ENCODE results near the gene POLA2. TPM values are rescaled to one million over a fixed set of nuclear protein-coding genes. Genes with fewer than 3 reads are reported as not detected.
"Not testable (repeated sequence)": the region's sequence is repeated elsewhere in the genome, so short reads cannot be mapped to it uniquely, and the experiment has no call there.

Gene POLA2
- polyA plus RNA-seq, 1 experiment, result 11.8 TPM

DNA sequence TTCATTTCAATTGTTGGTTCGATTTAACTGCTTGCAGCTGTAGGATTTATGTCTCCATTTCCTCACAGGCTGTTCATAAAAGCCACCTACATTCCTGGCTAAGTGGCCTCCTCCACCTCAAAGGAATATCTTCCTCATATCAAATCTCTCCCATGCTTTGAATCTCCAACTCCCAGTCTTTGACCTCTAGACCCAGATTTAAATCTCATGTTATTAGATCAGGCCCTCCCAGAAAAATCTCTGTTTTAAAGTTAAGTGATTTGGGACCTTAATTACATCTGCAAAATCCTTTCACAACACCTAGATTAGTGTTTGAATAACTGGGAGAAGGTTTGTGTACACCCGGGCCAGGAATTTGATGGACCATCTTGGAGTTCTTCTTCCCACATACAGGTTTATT, 33.9 kb upstream of the POLA2 start:
- ChIA-PET POLR2A (no interaction called here), CTCF (interaction anchor here (0.8 to 5.6 kb wide), 3 partner anchors 22 to 101 kb away, joined by 4 to 40 read pairs (median 27); no protein-coding TSS in a partner anchor)
- H3K4me3 ChIP-seq (ENCODE audit: low read depth, low read length), result no peak overlapping the region
- DNase-seq (ENCODE audit: low read depth), result no peak
- no peaks in the 10 kb centered on the region for H3K27me3 ChIP-seq (ENCODE audit: control insufficient read depth, insufficient read depth, low read length)
- no peak for TF ChIP-seq CTCF (IDR thresholded peaks at IDR 0.05; ENCODE audit: insufficient read depth, low read depth, low read length)
- peaks cover 2% of the 10 kb centered on the region; the same call in 1 of the 2 replicates for H3K36me3 ChIP-seq (ENCODE audit: control insufficient read depth, insufficient read depth, low read length)

GRCh38 chr11:65236194-65237059, 25.3 kb upstream of the POLA2 start:
- POLR2A ChIA-PET, result no interaction called here
- Histone ChIP-seq H3K27me3 (ENCODE audit: control insufficient read depth, insufficient read depth, low read length) (no peaks in the 10 kb centered on the region), H3K4me3 (ENCODE audit: low read depth, low read length) (no peak overlapping the region), H3K36me3 (ENCODE audit: control insufficient read depth, insufficient read depth, low read length) (no peaks in the 10 kb centered on the region)
- no peak for TF ChIP-seq CTCF (IDR thresholded peaks at IDR 0.05; ENCODE audit: insufficient read depth, low read depth, low read length)
- CTCF ChIA-PET, result interaction anchor here (0.6 to 1.6 kb wide), 4 partner anchors 11 to 1766 kb away, joined by 4 to 5 read pairs (median 4); no protein-coding TSS in a partner anchor
- no peak for DNase-seq (ENCODE audit: low read depth)

DNA sequence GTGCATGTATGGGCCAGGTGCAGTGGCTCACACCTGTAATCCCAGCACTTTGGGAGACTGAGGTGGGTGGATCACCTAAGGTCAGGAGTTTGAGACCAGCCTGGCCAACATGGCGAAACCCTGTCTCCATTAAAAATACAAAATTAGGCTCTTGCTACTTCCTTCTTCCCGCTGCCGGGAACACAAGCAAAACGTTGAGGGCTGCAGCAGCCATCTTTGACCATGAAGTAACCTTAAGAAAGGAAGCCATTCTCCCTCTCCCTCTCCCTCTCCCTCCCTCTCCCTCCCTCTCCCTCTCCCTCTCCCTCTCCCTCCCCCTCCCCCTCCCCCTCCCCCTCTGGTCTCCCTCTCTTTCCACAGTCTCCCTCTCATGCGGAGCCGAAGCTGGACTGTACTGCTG, 23.5 kb upstream of the POLA2 start:
- CTCF ChIA-PET; DNase-seq (ENCODE audit: low read depth); H3K27me3 ChIP-seq (ENCODE audit: control insufficient read depth, insufficient read depth, low read length); H3K36me3 ChIP-seq (ENCODE audit: control insufficient read depth, insufficient read depth, low read length); POLR2A ChIA-PET; H3K4me3 ChIP-seq (ENCODE audit: low read depth, low read length): not testable (repeated sequence)

- TF ChIP-seq CTCF (IDR thresholded peaks at IDR 0.05; ENCODE audit: insufficient read depth, low read depth, low read length), result no peak
- ChIA-PET CTCF (interaction anchor here (0.8 to 1.3 kb wide), 2 partner anchors 10 to 25 kb away, joined by 3 to 5 read pairs; no protein-coding TSS in a partner anchor), POLR2A (no interaction called here)
- no peak overlapping the region for H3K4me3 ChIP-seq (ENCODE audit: low read depth, low read length)
- DNase-seq (ENCODE audit: low read depth), result no peak
- H3K36me3 ChIP-seq (ENCODE audit: control insufficient read depth, insufficient read depth, low read length), result no peaks in the 10 kb centered on the region
- H3K27me3 ChIP-seq (ENCODE audit: control insufficient read depth, insufficient read depth, low read length), result no peaks in the 10 kb centered on the region
Observed at GRCh38 chr11:65241134-65241533, 20.6 kb upstream of the POLA2 start.

DNA sequence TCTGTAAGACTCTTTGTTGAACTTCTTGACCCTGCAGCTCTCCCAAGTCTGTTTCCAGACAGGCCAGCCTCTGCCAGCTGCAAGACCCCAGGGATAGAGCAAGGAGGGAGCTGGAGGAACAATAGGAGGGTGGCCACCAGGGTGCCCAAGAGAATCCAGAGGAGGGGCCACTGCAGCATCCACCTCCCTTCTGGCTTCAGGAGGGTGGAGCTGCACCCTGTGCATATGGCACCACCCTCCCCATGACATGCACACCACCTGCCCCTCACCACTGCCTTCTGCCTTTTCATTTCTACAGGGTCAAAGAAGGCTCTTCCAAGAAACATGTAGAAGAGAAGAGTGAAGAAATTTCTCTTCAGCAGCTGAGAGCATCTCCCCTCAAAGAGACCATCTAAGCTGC, 20.1 kb upstream of the POLA2 start:
- TF ChIP-seq CTCF (IDR thresholded peaks at IDR 0.05; ENCODE audit: insufficient read depth, low read depth, low read length), result no peak
- DNase-seq (ENCODE audit: low read depth), result no peak
- ChIA-PET POLR2A (no interaction called here), CTCF (interaction anchor here (1.3 kb wide), 1 partner anchor 9 kb away, joined by 5 read pairs; no protein-coding TSS in a partner anchor)
- H3K4me3 ChIP-seq (ENCODE audit: low read depth, low read length), result no peak overlapping the region
- H3K27me3 ChIP-seq (ENCODE audit: control insufficient read depth, insufficient read depth, low read length), result peaks cover 1% of the 10 kb centered on the region; the same call in 1 of the 2 replicates
- H3K36me3 ChIP-seq (ENCODE audit: control insufficient read depth, insufficient read depth, low read length), result no peaks in the 10 kb centered on the region
